K562 (cell line): ENCODE measurements around the gene CORO2A. TPM values are rescaled to one million over a fixed set of nuclear protein-coding genes. Genes with fewer than 3 reads are reported as not detected.
A peak's percentile ranks its signal among the peaks of the same experiment; 100 is the strongest.

Experiments used
- ATAC-seq: fragments of 200-7000 bp; cut with Tn5 transposase; 3 replicates; pipeline ENCODE4 v1.9.1; 2020; ENCODE audit warnings: moderate library complexity
- BruUV-seq: library from RNA; stranded (reverse); fragments of 400-500 nt; replicated peaks from 2 replicates; lab custom pipeline; 2021; lab: Mats Ljungman, UMichigan
- CTCF ChIA-PET: fragments of 300-600 bp; formaldehyde crosslinking; extraction: SDS; loops from one replicate; lab custom pipeline; 2021; ENCODE audit warnings: low intra/inter-chr PET ratio; lab: Yijun Ruan, JAX
- POLR2A ChIA-PET: fragments of 300-600, 350-650 bp; sonication (Branson Sonifier 250); formaldehyde crosslinking; extraction: SDS; loops from one replicate; lab custom pipeline; 2021; ENCODE audit warnings: antibody characterized with exemption, inconsistent platforms; lab: Yijun Ruan, JAX
- DNase-seq, 4 experiments: peaks; one replicate each; pipeline versions ENCODE4 v3.0.0 to v3.0.0-alpha.2; 2011 to 2018; ENCODE audit warnings: low spot score in 3 of 4, mixed read lengths in 3 of 4; ENCODE audit errors: extremely low read depth in 1 of 4
- FAIRE-seq: peaks from 2 replicates; lab custom pipeline; 2011; peaks lifted over from hg19 to GRCh38; lab: Jason Lieb, UNC
- H2AFZ ChIP-seq: 2 replicates; pipeline ENCODE4 v1.6.0; 2011; ENCODE audit warnings: low read depth, low read length, control low read depth, inconsistent platforms
- H3K27ac ChIP-seq: fragments of 200-600 bp; 3 replicates; pipeline ENCODE4 v1.8.0; 2011; ENCODE audit warnings: low read depth, mild to moderate bottlenecking, control low read depth, inconsistent platforms, low read length, moderate library complexity, mixed read lengths; ENCODE audit errors: extremely low read depth
- H3K27me3 ChIP-seq, 2 experiments: fragments of 300-600 bp in 1 of 2; 2 replicates in 1 of 2; 3 replicates in 1 of 2; pipeline versions ENCODE4 v1.6.0 to v1.8.0; 2011; ENCODE audit warnings: inconsistent platforms in 2 of 2, low read length in 2 of 2, mild to moderate bottlenecking in 1 of 2, mixed read lengths in 1 of 2, moderate library complexity in 1 of 2; ENCODE audit not compliant: control insufficient read depth in 2 of 2, insufficient read depth in 2 of 2
- H3K36me3 ChIP-seq: fragments of 300-600 bp; 3 replicates; pipeline ENCODE4 v1.8.0; 2011; ENCODE audit warnings: mild to moderate bottlenecking, low read length, inconsistent platforms; ENCODE audit not compliant: control insufficient read depth, insufficient read depth
- H3K4me1 ChIP-seq, 2 experiments: fragments of 200-600 bp in 1 of 2; replicated peaks in 1 of 2; 2 replicates in 1 of 2; 3 replicates in 1 of 2; pipeline versions ENCODE4 v1.5.1 to v1.8.0; 2011; ENCODE audit warnings: inconsistent platforms in 2 of 2, low read length in 2 of 2, mild to moderate bottlenecking in 1 of 2, mixed read lengths in 1 of 2, moderate library complexity in 1 of 2; ENCODE audit not compliant: control insufficient read depth in 2 of 2, insufficient read depth in 2 of 2
- H3K4me2 ChIP-seq: 2 replicates; pipeline ENCODE4 v1.6.1; 2011; ENCODE audit warnings: low read length, control low read depth, inconsistent platforms, mixed read lengths; ENCODE audit not compliant: insufficient read depth
- H3K4me3 ChIP-seq: fragments of 200-600 bp; sonication (generic), shearing (Covaris generic); 2 replicates; pipeline ENCODE4 v1.5.1; 2016; ENCODE audit warnings: control low read depth, inconsistent platforms
- H3K79me2 ChIP-seq: fragments of 200-600 bp; 3 replicates; pipeline ENCODE4 v1.8.0; 2011; ENCODE audit warnings: low read length, inconsistent platforms; ENCODE audit not compliant: control insufficient read depth, insufficient read depth
- H3K9ac ChIP-seq, 2 experiments: 2 replicates each; pipeline versions ENCODE4 v1.6.0 to v1.6.1; 2011; ENCODE audit warnings: low read depth in 2 of 2, low read length in 2 of 2, control low read depth in 1 of 2, inconsistent platforms in 1 of 2, mild to moderate bottlenecking in 1 of 2, mixed read lengths in 1 of 2; ENCODE audit not compliant: insufficient read depth in 1 of 2
- H3K9me1 ChIP-seq: one replicate; pipeline ENCODE4 v1.6.0; 2011; ENCODE audit warnings: inconsistent platforms, mild to moderate bottlenecking, low read length, moderate library complexity; ENCODE audit not compliant: control insufficient read depth, insufficient read depth
- H3K9me3 ChIP-seq: replicated peaks from 2 replicates; pipeline ENCODE4 v1.5.1; 2011; ENCODE audit warnings: low read depth, low read length, inconsistent platforms; ENCODE audit not compliant: control insufficient read depth, insufficient read depth
- H4K20me1 ChIP-seq: replicated peaks from 2 replicates; pipeline ENCODE4 v1.6.1; 2011; ENCODE audit warnings: low read length, inconsistent platforms, mixed read lengths; ENCODE audit not compliant: control insufficient read depth, insufficient read depth
- CHD2 ChIP-seq: IDR thresholded peaks from 2 replicates; pipeline ENCODE4 v1.6.1; 2011; ENCODE audit warnings: low read depth, low read length
- MIER1 ChIP-seq: fragments of 450-650 bp; IDR thresholded peaks from 2 replicates; pipeline ENCODE4 v1.6.1; 2016; ENCODE audit warnings: antibody characterized with exemption, mild to moderate bottlenecking, low read depth
- POLR2AphosphoS5 ChIP-seq: IDR thresholded peaks from 2 replicates; pipeline ENCODE4 v1.6.1; 2011; ENCODE audit warnings: mild to moderate bottlenecking, low read depth, low read length, moderate library complexity; ENCODE audit not compliant: control insufficient read depth, insufficient read depth
- POLR2B ChIP-seq: fragments of 450-650 bp; IDR thresholded peaks from 2 replicates; pipeline ENCODE4 v1.6.1; 2018; ENCODE audit warnings: low read depth; ENCODE audit not compliant: partially characterized antibody
- RUNX1 ChIP-seq: sonication (generic); IDR thresholded peaks from 2 replicates; pipeline ENCODE4 v1.6.1; 2016; ENCODE audit warnings: antibody characterized with exemption, low read depth
- SRSF7 ChIP-seq: fragments of 200-400 bp; formaldehyde crosslinking; optimal IDR thresholded peaks from 2 replicates; pipeline ENCODE3; 2017; ENCODE audit warnings: mild to moderate bottlenecking, low read depth, low read length
- ZBTB8A ChIP-seq: fragments of 450-650 bp; IDR thresholded peaks from 2 replicates; pipeline ENCODE4 v1.6.1; 2018; ENCODE audit warnings: mild to moderate bottlenecking, moderate library complexity; ENCODE audit not compliant: partially characterized antibody
- ZNF23 ChIP-seq: fragments of 250-450 bp; sonication (Bioruptor Pico); IDR thresholded peaks from 2 replicates; pipeline ENCODE4 v1.4.0; 2020; ENCODE audit warnings: mild to moderate bottlenecking
- ZNF311 ChIP-seq: fragments of 250-450 bp; sonication (Bioruptor Pico); IDR thresholded peaks from 2 replicates; pipeline ENCODE4 v1.4.0; 2020; ENCODE audit warnings: mild to moderate bottlenecking, moderate library complexity
- WGBS: fragments of 100-300 bp; shearing (Covaris generic); methylation state at CpG from one replicate; pipeline ENCODE4 v1.1.6; 2016; ENCODE audit warnings: low coverage, mixed read lengths; ENCODE audit not compliant: insufficient coverage; ENCODE audit errors: missing lambda C conversion rate; 5-methylcytosine and 5-hydroxymethylcytosine counted together
- in situ Hi-C: fragments of 300-500 bp; cut with MboI; formaldehyde crosslinking; loops from 4 replicates; pipeline ENCODE4 v1.15.0; 2018; ENCODE audit warnings: inconsistent platforms, mixed read lengths
- intact Hi-C: fragments of 100-400 bp; cut with micrococcal nuclease; formaldehyde crosslinking; loops from 2 replicates; pipeline ENCODE4 v1.14.2; 2022
- polyA plus RNA-seq, 8 experiments: library from polyadenylated mRNA; depleted of rRNA in 4 of 8; stranded (reverse) in 5 of 8; unstranded in 3 of 8; fragments of >200 nt; fragmentation: Nextera tagmentation in 2 of 8; fragmentation: Illumina TruSeq in 1 of 8; extraction: Ambion mirVana in 2 of 8; extraction: Trizol in 1 of 8; gene quantifications; 2 replicates each; pipeline versions ENCODE4 v1.2.1 to v1.2.3, GENCODE V29; 2011 to 2014; ENCODE audit warnings: inconsistent platforms in 1 of 8, missing spikeins in 1 of 8
- total RNA-seq, 7 experiments: library from RNA; depleted of rRNA in 6 of 7; stranded (reverse); fragments of >200 nt in 6 of 7; fragmentation: Illumina TruSeq in 2 of 7; extraction: Trizol in 2 of 7; gene quantifications; 2 replicates each; pipeline versions ENCODE4 v1.2.1 to v1.2.3, GENCODE V29; 2011 to 2021; ENCODE audit warnings: low replicate concordance in 1 of 7
- TF ChIP-seq, protein P1 (sequence below): IDR thresholded peaks from 2 replicates; pipeline ENCODE4 v1.6.1; 2011; ENCODE audit not compliant: insufficient read length; ENCODE audit errors: extremely low read depth
- TF ChIP-seq, protein P2 (sequence below): fragments of 250-450 bp; sonication (Bioruptor Pico); IDR thresholded peaks from 2 replicates; pipeline ENCODE4 v1.8.0; 2021; ENCODE audit warnings: mild to moderate bottlenecking, moderate library complexity
- TF ChIP-seq, protein P3 (sequence below), 2 experiments: fragments of 450-650 bp in 1 of 2; sonication (generic) in 1 of 2; formaldehyde crosslinking; conservative IDR thresholded peaks; 2 replicates each; pipeline versions ENCODE4 v1.4.0 to v1.8.1; 2020 to 2022; ENCODE audit warnings: mild to moderate bottlenecking in 1 of 2, missing genetic modification reagents in 1 of 2
- TF ChIP-seq, protein P4 (sequence below): IDR thresholded peaks from 2 replicates; pipeline ENCODE4 v1.6.1; 2011; ENCODE audit warnings: borderline replicate concordance, low read depth, mild to moderate bottlenecking, moderate library complexity, low read length; ENCODE audit not compliant: insufficient read depth, poor library complexity, severe bottlenecking
- TF ChIP-seq, protein P5 (sequence below): fragments of 250-450 bp; sonication (Bioruptor Pico); IDR thresholded peaks from 2 replicates; pipeline ENCODE4 v1.9.0; 2021; ENCODE audit warnings: mild to moderate bottlenecking, inconsistent platforms

CORO2A gene
- total and polyA plus RNA-seq, 9 of the 15 experiments (the other 6 are each of a cell fraction or from before 2014, with no cell fraction given): 9.5 to 26.6 (median 18.0) TPM

DNA sequence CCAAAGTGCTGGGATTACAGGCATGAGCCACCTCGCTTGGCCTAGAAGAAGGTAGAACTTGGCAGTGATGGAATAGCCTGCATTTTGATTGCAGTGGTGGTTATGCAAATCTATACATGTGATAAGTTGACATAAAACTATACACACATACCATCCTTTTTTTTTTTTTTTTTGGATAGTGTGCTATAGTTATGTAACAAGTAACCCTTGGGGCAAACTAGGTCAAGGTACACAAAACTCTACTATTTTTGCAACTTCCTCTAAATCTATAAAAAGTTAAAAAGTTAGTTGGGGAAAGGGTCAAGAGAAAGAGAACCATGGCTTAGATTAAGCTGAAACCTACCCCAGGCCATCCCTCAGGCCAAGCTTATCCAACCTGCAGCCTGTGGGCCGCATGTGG lies 84.5 kb downstream of the CORO2A start (continued):
- TF ChIP-seq SRSF7 (no peak), ZNF311 (CRISPR knock-in tag) (no peak), ZBTB8A (no peak)
- TF ChIP-seq, all 486 proteins: peak for 0

DNA sequence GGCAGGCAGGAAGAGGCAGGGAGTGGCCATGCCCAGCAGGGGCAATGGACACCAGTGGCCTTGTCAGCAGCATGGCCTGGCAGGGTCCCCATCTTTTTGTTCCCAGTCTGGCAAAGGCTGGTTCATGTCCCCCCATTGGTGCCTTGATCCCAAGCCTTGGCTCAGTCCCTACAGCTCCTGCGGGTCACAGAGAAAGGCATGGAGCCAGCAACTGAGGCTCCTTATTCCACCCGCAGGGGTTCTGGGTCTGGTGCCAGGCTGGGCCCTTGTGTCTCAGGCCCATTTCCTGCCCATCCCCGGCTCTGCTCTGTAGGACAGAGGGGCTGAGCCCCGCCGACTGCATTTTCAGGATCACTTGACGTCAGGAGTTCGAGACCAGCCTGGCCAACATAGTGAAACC lies 87.4 kb downstream of the CORO2A start:
- WGBS: 92% methylated on average over 7 of the region's 7 CpGs
- Histone ChIP-seq H3K27ac (no peak overlapping the region), H3K4me3 (no peak overlapping the region), H2AFZ (no peak overlapping the region), H3K36me3 (peaks cover 70% of the 10 kb centered on the region; the same call in 2 of the 3 replicates), H3K79me2 (no peaks in the 10 kb centered on the region), H3K9ac (peak overlapping the region in 1 of 2 experiments; percentile 42; a peak in 1 of 4 replicates), H3K9me3 (no peaks in the 10 kb centered on the region), H3K4me1 (no peaks in the 10 kb centered on the region), H3K4me2 (no peak overlapping the region), H3K27me3 (no peaks in the 10 kb centered on the region), H4K20me1 (no peaks in the 10 kb centered on the region), H3K9me1 (no peaks in the 10 kb centered on the region)
- POLR2A ChIA-PET: no interaction called here
- ATAC-seq: no peak
- intact Hi-C loops (no loop called here), in situ Hi-C loops (no loop called here)
- FAIRE-seq: no peak
- no peak for DNase-seq
- CTCF ChIA-PET: no interaction called here
- no TSS peak for BruUV-seq
- TF ChIP-seq, protein P1, sequence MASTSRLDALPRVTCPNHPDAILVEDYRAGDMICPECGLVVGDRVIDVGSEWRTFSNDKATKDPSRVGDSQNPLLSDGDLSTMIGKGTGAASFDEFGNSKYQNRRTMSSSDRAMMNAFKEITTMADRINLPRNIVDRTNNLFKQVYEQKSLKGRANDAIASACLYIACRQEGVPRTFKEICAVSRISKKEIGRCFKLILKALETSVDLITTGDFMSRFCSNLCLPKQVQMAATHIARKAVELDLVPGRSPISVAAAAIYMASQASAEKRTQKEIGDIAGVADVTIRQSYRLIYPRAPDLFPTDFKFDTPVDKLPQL: no peak
- TF ChIP-seq, protein P2, sequence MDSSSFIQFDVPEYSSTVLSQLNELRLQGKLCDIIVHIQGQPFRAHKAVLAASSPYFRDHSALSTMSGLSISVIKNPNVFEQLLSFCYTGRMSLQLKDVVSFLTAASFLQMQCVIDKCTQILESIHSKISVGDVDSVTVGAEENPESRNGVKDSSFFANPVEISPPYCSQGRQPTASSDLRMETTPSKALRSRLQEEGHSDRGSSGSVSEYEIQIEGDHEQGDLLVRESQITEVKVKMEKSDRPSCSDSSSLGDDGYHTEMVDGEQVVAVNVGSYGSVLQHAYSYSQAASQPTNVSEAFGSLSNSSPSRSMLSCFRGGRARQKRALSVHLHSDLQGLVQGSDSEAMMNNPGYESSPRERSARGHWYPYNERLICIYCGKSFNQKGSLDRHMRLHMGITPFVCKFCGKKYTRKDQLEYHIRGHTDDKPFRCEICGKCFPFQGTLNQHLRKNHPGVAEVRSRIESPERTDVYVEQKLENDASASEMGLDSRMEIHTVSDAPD (CRISPR knock-in tag): no peak
- TF ChIP-seq, protein P3, sequence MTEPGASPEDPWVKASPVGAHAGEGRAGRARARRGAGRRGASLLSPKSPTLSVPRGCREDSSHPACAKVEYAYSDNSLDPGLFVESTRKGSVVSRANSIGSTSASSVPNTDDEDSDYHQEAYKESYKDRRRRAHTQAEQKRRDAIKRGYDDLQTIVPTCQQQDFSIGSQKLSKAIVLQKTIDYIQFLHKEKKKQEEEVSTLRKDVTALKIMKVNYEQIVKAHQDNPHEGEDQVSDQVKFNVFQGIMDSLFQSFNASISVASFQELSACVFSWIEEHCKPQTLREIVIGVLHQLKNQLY (CRISPR knock-in tag; conservative IDR thresholded peaks at IDR 0.05): no peak
- TF ChIP-seq, protein P4, sequence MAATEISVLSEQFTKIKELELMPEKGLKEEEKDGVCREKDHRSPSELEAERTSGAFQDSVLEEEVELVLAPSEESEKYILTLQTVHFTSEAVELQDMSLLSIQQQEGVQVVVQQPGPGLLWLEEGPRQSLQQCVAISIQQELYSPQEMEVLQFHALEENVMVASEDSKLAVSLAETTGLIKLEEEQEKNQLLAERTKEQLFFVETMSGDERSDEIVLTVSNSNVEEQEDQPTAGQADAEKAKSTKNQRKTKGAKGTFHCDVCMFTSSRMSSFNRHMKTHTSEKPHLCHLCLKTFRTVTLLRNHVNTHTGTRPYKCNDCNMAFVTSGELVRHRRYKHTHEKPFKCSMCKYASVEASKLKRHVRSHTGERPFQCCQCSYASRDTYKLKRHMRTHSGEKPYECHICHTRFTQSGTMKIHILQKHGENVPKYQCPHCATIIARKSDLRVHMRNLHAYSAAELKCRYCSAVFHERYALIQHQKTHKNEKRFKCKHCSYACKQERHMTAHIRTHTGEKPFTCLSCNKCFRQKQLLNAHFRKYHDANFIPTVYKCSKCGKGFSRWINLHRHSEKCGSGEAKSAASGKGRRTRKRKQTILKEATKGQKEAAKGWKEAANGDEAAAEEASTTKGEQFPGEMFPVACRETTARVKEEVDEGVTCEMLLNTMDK: no peak
- TF ChIP-seq POLR2AphosphoS5: no peak
- TF ChIP-seq RUNX1: no peak
- TF ChIP-seq MIER1: no peak
- TF ChIP-seq, protein P5, sequence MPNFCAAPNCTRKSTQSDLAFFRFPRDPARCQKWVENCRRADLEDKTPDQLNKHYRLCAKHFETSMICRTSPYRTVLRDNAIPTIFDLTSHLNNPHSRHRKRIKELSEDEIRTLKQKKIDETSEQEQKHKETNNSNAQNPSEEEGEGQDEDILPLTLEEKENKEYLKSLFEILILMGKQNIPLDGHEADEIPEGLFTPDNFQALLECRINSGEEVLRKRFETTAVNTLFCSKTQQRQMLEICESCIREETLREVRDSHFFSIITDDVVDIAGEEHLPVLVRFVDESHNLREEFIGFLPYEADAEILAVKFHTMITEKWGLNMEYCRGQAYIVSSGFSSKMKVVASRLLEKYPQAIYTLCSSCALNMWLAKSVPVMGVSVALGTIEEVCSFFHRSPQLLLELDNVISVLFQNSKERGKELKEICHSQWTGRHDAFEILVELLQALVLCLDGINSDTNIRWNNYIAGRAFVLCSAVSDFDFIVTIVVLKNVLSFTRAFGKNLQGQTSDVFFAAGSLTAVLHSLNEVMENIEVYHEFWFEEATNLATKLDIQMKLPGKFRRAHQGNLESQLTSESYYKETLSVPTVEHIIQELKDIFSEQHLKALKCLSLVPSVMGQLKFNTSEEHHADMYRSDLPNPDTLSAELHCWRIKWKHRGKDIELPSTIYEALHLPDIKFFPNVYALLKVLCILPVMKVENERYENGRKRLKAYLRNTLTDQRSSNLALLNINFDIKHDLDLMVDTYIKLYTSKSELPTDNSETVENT (CRISPR knock-in tag): no peak
- no peak for TF ChIP-seq ZNF23 (CRISPR knock-in tag)
- no peak for TF ChIP-seq CHD2
- no peak for TF ChIP-seq POLR2B
